GM21423 (cell line): ENCODE results near the gene CDK8.
A peak's percentile ranks its signal among the peaks of the same experiment; 100 is the strongest.

ENCODE experiments used
- ATAC-seq: cut with Tn5 transposase; IDR thresholded peaks from one replicate; pipeline ENCODE4 v1.9.1; 2021; ENCODE audit warnings: mild to moderate bottlenecking, moderate library complexity; ENCODE audit not compliant: unreplicated experiment

The CDK8 gene

GRCh38 chr13:26253787-26254582, at the start of gene CDK8:
CDK8 (plus strand) TSS chr13:26254129; CDS start chr13:26254642, 513 bp downstream.
- peak; percentile 85 for ATAC-seq

- ATAC-seq = no peak
Measured at GRCh38 chr13:26208287-26208686, 45.6 kb upstream of the CDK8 start.

- no peak for ATAC-seq
Measured at GRCh38 chr13:26213345-26213744, 40.6 kb upstream of the CDK8 start.

- no peak for ATAC-seq
Measured at GRCh38 chr13:26213982-26214381, 39.9 kb upstream of the CDK8 start.

- ATAC-seq = no peak
Measured at GRCh38 chr13:26216042-26216441, 37.9 kb upstream of the CDK8 start.

DNA sequence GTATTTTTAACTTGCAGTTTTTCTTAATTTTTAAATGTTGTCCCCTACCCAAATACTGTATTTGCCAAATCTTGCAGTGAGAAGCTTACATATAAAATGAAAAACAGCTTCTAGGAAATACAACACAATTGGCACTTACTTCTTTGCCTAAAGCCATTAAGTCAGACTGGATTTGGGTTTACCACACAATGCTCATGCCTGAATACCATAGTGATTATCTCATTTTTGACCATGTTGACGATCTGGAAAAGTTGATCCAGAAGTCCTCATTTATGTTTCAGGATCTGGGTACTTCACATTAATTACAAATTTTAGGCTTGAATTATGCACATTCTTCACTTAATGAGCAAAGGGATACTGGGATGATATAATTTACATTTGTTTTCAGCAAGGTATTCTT, 34.2 kb upstream of the CDK8 start:
- ATAC-seq = no peak

GRCh38 chr13:26220575-26220974, 33.4 kb upstream of the CDK8 start:
- no peak for ATAC-seq

- ATAC-seq = no peak
Measured at GRCh38 chr13:26221399-26221720, 32.6 kb upstream of the CDK8 start.

- ATAC-seq = peak; percentile 96
Measured at GRCh38 chr13:26221721-26222519, 32.0 kb upstream of the CDK8 start, which contains the start of gene RNF6. RNF6 (minus strand) TSS chr13:26222314; CDS start chr13:26219649, 2,665 bp downstream.

DNA sequence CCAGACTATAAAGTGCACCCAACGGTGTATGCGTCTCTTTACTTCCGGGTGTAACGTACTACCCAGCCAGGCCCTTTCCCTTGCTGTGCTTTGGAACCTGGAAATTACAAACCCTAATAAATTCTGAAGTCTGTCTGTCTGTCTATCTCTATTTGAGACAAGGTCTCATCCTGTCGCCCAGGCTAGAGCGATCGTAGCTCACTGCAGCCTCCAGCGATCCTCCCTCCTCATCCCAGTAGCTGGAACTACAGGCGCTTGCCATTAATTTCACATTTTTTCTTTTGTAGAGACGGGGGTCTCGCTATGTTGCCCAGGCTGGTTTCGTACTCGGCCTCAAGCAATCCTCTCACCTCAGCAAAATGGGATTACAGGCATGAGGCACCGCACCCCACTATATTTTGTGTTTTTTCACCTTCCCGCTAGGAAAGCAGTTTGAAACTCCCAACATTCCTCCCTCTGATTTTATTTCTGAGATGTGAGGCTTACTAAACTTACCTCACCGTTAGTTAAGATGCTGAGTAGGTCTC, 31.3 kb upstream of the CDK8 start:
- peak; percentile 37 for ATAC-seq

DNA sequence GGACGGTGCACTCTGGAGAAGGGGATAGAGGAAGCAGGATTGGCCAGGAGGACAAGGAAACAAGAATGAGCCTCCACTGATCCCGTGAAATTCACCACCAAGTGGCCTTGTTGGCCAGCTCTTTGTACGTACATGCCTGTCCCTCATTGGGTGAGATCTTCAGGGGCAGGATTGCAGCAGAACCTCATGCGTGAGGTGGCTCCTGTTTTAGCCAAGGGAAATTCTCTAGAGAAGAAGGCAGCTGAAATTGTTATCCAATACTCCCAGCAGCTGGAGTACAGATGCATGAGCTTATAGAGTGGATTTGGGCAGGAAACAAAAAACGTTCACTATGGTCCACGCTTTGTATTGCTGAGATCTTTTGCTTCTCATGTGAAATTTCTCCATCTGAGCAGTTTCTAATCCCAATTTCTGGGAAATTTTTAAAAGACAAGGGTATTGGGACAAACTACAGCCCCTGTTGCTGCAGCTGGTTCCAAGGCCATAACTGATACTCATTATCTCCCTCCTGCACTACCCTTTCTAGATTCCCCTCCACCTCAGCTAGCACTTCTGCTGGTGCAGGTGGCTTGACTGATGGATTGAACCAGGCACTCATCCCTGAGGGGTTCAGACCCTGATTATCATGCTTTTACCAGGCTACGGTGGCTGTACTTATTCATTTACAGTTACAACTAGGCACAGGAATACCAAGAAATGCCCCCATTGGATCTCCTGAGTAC, 27.9 kb upstream of the CDK8 start:
- ATAC-seq = no peak

- no peak for ATAC-seq
Measured at GRCh38 chr13:26227166-26227971, 26.6 kb upstream of the CDK8 start.

DNA sequence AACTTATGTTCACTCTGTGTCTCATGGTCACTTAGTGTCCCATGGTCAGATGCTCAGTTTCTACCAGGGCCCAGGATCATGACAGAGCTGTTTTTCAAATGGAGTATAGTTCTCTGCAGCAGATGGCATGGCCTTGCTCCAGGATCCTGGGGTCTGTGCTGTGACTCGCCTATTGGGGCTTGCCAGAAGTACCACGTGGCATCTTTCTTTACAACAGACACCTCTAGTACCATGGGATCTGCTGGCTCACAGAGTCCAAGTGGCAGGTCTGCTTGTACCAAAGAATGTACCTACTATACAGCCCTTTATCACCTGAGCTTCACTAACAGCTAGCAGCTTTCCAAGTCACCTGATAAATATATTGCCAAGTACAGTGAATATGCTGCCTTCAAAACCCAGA, 25.8 kb upstream of the CDK8 start:
- no peak for ATAC-seq

DNA sequence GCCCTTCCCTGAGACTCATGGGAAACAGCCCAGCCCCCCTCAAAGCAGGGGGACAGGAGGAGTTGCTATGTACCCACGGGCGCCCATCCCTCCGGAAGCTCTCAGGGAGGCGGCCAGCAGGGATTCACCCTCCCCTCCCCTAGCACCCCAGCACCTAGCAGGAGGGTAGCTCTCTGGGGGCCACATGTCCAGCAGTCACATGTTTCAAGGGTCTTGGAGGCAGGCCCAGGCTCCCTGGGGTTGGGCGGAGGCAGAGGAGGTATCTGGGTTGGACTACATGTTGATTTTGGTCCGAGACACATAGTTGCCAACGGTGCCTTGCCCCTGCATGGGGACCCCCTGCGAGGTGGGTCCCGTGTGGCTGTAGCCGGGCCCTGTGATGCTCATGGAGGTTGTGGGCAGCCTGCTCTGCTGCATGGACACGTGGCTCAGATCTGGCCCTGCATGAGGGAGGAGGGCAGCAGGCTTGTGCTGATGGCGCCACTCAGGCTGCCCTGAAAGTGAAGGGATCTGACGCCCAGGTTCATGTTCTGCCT, 24.8 kb upstream of the CDK8 start:
- no peak for ATAC-seq

DNA sequence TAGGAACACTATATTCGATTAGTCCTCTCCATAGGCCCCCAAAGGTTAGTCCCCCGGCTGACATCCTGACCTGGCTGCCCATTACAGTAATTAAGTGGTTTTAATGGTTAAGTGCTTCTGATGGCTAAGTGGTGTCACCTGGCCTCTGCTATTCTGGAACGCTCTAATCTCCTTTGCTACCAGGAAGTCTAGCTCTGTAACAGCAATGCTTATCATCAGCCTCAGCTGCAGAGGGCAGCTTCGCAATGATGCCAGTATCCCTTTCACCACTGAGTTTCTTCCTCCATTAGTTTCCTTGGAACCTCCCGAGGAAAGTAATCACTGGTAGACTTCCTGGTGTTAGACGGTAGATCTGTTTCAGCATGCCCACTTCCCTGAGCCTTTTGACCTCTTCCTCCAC, 23.2 kb upstream of the CDK8 start:
- ATAC-seq = no peak

DNA sequence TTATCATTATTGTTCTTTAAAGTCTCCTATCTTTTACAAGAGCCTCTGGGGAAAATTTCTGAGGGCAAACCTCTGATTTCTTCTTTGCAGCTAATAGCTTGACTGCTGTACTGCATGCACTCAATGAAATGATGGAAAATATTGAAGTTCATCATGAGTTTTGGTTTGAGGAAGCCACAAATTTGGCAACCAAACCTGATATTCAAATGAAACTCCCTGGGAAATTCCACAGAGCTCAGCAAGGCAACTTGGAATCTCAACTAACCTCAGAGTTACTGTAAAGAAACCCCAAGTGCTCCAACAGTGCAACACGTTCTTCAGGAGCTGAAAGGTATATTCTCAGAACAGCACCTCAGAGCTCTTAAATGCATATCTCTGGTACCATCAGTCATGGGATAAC, 17.6 kb upstream of the CDK8 start:
- ATAC-seq = no peak

DNA sequence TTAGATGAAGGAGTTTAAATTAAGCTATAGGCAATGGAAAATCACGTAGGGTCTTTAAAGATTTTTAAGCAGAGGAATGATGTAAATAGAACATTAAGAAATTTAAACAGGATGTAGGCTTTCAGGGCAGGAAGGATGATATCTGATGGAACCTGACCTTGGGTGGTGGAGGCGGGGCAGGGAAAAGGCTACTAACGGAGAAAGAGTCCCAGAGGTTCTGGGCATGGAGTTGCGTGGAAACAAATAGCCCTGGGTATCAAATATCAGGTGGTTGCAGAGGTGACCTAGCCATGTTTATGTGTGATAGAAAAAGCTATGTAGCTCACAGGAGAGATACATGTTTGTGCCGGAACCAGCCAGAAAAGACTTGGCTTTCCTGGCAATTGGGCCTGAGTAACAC, 7.8 kb upstream of the CDK8 start:
- ATAC-seq = no peak

GRCh38 chr13:26247011-26247410, 6.9 kb upstream of the CDK8 start:
- ATAC-seq = no peak

GRCh38 chr13:26247608-26248007, 6.3 kb upstream of the CDK8 start:
- ATAC-seq = no peak

DNA sequence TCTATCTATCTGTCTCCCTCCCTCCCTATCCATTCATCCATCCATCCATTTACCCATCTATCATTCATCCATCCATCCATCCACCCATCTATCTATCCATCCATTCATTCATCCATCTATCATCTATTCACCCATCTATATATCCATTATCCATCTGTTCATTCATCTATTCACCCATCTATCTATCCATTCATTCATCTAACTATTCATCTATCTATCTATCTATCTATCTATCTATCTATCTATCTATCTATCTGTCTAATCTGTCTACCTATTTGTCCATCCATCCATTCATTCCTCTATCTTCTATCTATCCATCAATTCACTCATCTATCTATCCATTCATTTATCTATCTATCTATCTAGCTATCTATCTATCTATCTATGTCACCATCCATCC, 4.4 kb upstream of the CDK8 start:
- no peak for ATAC-seq
